Caco-2 (cell line): Measurements from ENCODE around the gene NCKAP5. TPM values are rescaled to one million over a fixed set of nuclear protein-coding genes. Genes with fewer than 3 reads are reported as not detected.
"Not testable (repeated sequence)": the region's sequence is repeated elsewhere in the genome, so short reads cannot be mapped to it uniquely, and the experiment has no call there.

ENCODE experiments used
- BruUV-seq: library from RNA; stranded (reverse); fragments of 400-500 nt; replicated peaks from 2 replicates; lab custom pipeline; 2021; lab: Mats Ljungman, UMichigan
- CTCF ChIA-PET: fragments of 300-600 bp; sonication (Branson Sonifier 250); formaldehyde crosslinking; loops from one replicate; lab custom pipeline; 2022; ENCODE audit warnings: antibody characterized with exemption; lab: Charles Lee
- POLR2A ChIA-PET: fragments of 300-600 bp; sonication (Branson Sonifier 250); formaldehyde crosslinking; loops from one replicate; lab custom pipeline; 2022; ENCODE audit warnings: antibody characterized with exemption; lab: Charles Lee
- DNase-seq, 2 experiments: peaks; one replicate each; pipeline versions ENCODE4 v3.0.0 to v3.0.0-alpha.2; 2020 to 2022
- H3K27me3 ChIP-seq: replicated peaks from 2 replicates; pipeline ENCODE4 v1.6.0; 2011; ENCODE audit warnings: low read length; ENCODE audit not compliant: control insufficient read depth, insufficient read depth
- H3K36me3 ChIP-seq: 2 replicates; pipeline ENCODE4 v1.5.1; 2011; ENCODE audit warnings: low read length; ENCODE audit not compliant: control insufficient read depth, insufficient read depth
- H3K4me1 ChIP-seq: fragments of 250-450 bp; sonication (Bioruptor Pico); 2 replicates; pipeline ENCODE4 v1.5.1; 2020; ENCODE audit warnings: mild to moderate bottlenecking
- H3K4me3 ChIP-seq: 2 replicates; pipeline ENCODE4 v1.5.1; 2011; ENCODE audit warnings: low read depth, mild to moderate bottlenecking, control low read depth, low read length
- H3K9me3 ChIP-seq: fragments of 250-450 bp; sonication (Bioruptor Pico); 2 replicates; pipeline ENCODE4 v1.5.1; 2020; ENCODE audit warnings: mild to moderate bottlenecking, moderate library complexity
- H3K27ac Mint-ChIP-seq: one replicate; pipeline ENCODE4 v1.8.0; 2022; ENCODE audit warnings: mixed read lengths; ENCODE audit not compliant: unreplicated experiment
- H3K27me3 Mint-ChIP-seq: one replicate; pipeline ENCODE4 v1.8.0; 2022; ENCODE audit warnings: mixed read lengths; ENCODE audit not compliant: insufficient read depth, unreplicated experiment
- H3K36me3 Mint-ChIP-seq: one replicate; pipeline ENCODE4 v1.8.0; 2022; ENCODE audit warnings: mild to moderate bottlenecking, mixed read lengths; ENCODE audit not compliant: insufficient read depth, unreplicated experiment
- H3K4me1 Mint-ChIP-seq: one replicate; pipeline ENCODE4 v1.8.0; 2022; ENCODE audit warnings: low read depth, mixed read lengths; ENCODE audit not compliant: unreplicated experiment
- H3K4me3 Mint-ChIP-seq: one replicate; pipeline ENCODE4 v1.8.0; 2022; ENCODE audit warnings: mild to moderate bottlenecking, moderate library complexity, mixed read lengths; ENCODE audit not compliant: unreplicated experiment
- H3K9me3 Mint-ChIP-seq: one replicate; pipeline ENCODE4 v1.8.0; 2022; ENCODE audit warnings: mixed read lengths; ENCODE audit not compliant: unreplicated experiment
- intact Hi-C: fragments of 100-400 bp; cut with micrococcal nuclease; formaldehyde crosslinking; loops from one replicate; pipeline ENCODE4 v1.10.0; 2022; ENCODE audit not compliant: unreplicated experiment
- total RNA-seq: library from RNA; stranded (reverse); gene quantifications from 2 replicates; pipeline ENCODE4 v1.2.3, GENCODE V29; 2022
- TF ChIP-seq, protein P1 (sequence below), 2 experiments: fragments of 200-600 bp in 1 of 2; IDR thresholded peaks; 1 replicate in 1 of 2; 2 replicates in 1 of 2; pipeline versions ENCODE4 v1.5.1 to v1.8.0; 2011 to 2022; ENCODE audit warnings: antibody characterized with exemption in 1 of 2, control low read depth in 1 of 2, inconsistent platforms in 1 of 2, low read depth in 1 of 2, low read length in 1 of 2, mild to moderate bottlenecking in 1 of 2, moderate library complexity in 1 of 2; ENCODE audit not compliant: insufficient read depth in 1 of 2, severe bottlenecking in 1 of 2, unreplicated experiment in 1 of 2

Gene NCKAP5
- total RNA-seq, 1 experiment from 2014 or later, result 3.8 TPM

DNA sequence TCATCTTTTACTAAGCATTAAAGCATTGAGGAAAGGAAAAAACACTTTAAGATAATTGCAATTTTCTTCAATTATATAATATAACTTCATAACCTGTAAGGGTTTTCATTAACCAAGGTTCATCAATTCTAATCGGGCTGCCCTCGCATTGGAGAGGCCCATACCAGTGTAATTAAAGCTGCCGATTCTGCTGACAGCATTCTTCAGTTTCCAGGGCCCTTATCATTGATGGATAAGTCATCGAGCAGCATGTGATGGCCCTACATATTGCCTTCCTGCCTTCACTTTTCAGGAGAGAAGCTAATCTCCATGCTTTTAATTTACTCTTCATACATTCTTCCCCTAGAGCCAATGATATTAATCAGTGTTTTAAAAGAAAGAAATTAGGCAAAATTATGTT is 92.0 kb downstream of the NCKAP5 start:
- TF ChIP-seq, protein P1, sequence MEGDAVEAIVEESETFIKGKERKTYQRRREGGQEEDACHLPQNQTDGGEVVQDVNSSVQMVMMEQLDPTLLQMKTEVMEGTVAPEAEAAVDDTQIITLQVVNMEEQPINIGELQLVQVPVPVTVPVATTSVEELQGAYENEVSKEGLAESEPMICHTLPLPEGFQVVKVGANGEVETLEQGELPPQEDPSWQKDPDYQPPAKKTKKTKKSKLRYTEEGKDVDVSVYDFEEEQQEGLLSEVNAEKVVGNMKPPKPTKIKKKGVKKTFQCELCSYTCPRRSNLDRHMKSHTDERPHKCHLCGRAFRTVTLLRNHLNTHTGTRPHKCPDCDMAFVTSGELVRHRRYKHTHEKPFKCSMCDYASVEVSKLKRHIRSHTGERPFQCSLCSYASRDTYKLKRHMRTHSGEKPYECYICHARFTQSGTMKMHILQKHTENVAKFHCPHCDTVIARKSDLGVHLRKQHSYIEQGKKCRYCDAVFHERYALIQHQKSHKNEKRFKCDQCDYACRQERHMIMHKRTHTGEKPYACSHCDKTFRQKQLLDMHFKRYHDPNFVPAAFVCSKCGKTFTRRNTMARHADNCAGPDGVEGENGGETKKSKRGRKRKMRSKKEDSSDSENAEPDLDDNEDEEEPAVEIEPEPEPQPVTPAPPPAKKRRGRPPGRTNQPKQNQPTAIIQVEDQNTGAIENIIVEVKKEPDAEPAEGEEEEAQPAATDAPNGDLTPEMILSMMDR (IDR thresholded peaks at IDR 0.05; ENCODE audit: insufficient read depth in 1 of 2, low read depth in 1 of 2, low read length in 1 of 2, severe bottlenecking in 1 of 2, unreplicated experiment in 1 of 2), result no peak
- Histone ChIP-seq H3K9me3 (no peaks in the 10 kb centered on the region), H3K36me3 (no peaks in the 10 kb centered on the region), H3K4me3 (no peak overlapping the region), H3K4me1 (no peaks in the 10 kb centered on the region; the same call in 1 of the 2 replicates), H3K27me3 (no peaks in the 10 kb centered on the region)
- Mint-ChIP-seq H3K27me3 (no peaks in the 10 kb centered on the region), H3K4me3 (no peak overlapping the region), H3K9me3 (no peaks in the 10 kb centered on the region), H3K4me1 (no peaks in the 10 kb centered on the region), H3K27ac (no peak overlapping the region), H3K36me3 (no peaks in the 10 kb centered on the region)
- intact Hi-C loops, result no loop called here
- ChIA-PET CTCF (no interaction called here), POLR2A (no interaction called here)
- DNase-seq, result no peak
- BruUV-seq, result no TSS peak

- Mint-ChIP-seq H3K9me3 (no peaks in the 10 kb centered on the region), H3K27me3 (no peaks in the 10 kb centered on the region), H3K4me3 (no peak overlapping the region), H3K36me3 (no peaks in the 10 kb centered on the region), H3K27ac (no peak overlapping the region), H3K4me1 (no peaks in the 10 kb centered on the region)
- BruUV-seq, result no TSS peak
- intact Hi-C loops, result no loop called here
- Histone ChIP-seq H3K9me3 (no peaks in the 10 kb centered on the region), H3K4me1 (no peaks in the 10 kb centered on the region; the same call in 1 of the 2 replicates), H3K4me3 (no peak overlapping the region), H3K27me3 (no peaks in the 10 kb centered on the region), H3K36me3 (no peaks in the 10 kb centered on the region)
- no peak for DNase-seq
- POLR2A ChIA-PET, result no interaction called here
- CTCF ChIA-PET, result no interaction called here
- TF ChIP-seq, protein P1 (IDR thresholded peaks at IDR 0.05; ENCODE audit: insufficient read depth in 1 of 2, low read depth in 1 of 2, low read length in 1 of 2, severe bottlenecking in 1 of 2, unreplicated experiment in 1 of 2), result no peak
Measured at GRCh38 chr2:133475610-133476009, 92.7 kb downstream of the NCKAP5 start.

DNA sequence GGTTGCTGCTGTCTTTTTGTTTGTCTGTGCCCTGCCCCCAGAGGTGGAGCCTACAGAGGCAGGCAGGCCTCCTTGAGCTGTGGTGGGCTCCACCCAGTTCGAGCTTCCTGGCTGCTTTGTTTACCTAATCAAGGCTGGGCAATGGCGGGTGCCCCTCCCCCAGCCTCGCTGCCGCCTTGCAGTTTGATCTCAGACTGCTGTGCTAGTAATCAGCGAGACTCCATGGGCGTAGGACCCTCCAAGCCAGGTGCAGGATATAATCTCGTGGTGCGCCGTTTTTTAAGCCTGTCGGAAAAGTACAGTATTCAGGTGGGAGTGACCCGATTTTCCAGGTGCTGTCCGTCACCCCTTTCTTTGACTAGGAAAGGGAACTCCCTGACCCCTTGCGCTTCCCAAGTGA is 97.8 kb downstream of the NCKAP5 start:
- H3K4me3 Mint-ChIP-seq, result peak overlapping the region; percentile 37
- H3K4me1 ChIP-seq, H3K4me3 ChIP-seq, H3K36me3 Mint-ChIP-seq, BruUV-seq, H3K9me3 Mint-ChIP-seq, H3K4me1 Mint-ChIP-seq, DNase-seq, intact Hi-C loops, H3K36me3 ChIP-seq, H3K9me3 ChIP-seq, H3K27ac Mint-ChIP-seq, H3K27me3 Mint-ChIP-seq, H3K27me3 ChIP-seq, CTCF ChIA-PET, POLR2A ChIA-PET: not testable (repeated sequence)

DNA sequence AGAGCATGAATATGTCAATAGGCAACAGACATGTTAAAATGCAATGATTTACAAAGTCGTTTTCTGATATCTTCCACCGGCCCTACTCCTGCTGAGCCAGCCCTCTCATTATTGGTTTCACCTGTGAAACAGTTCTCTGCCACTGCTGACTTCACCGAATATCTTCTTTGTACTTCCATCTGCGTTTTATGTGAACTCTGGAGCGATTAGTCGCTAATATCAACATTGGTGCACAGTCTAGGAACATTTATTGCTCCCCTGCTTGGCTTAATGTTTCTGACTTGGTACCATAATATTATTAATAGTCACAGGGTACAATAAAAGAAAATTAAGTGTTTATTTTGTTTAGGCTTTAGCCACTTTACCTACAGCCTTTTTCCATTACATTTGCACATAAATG is 105.5 kb downstream of the NCKAP5 start:
- TF ChIP-seq, protein P1 (IDR thresholded peaks at IDR 0.05; ENCODE audit: insufficient read depth in 1 of 2, low read depth in 1 of 2, low read length in 1 of 2, severe bottlenecking in 1 of 2, unreplicated experiment in 1 of 2), result no peak
- intact Hi-C loops, result no loop called here
- Histone ChIP-seq H3K27me3 (no peaks in the 10 kb centered on the region), H3K9me3 (no peaks in the 10 kb centered on the region), H3K36me3 (no peaks in the 10 kb centered on the region), H3K4me3 (no peak overlapping the region), H3K4me1 (no peaks in the 10 kb centered on the region)
- CTCF ChIA-PET, result no interaction called here
- Mint-ChIP-seq H3K27ac (no peak overlapping the region), H3K9me3 (no peaks in the 10 kb centered on the region), H3K4me1 (no peaks in the 10 kb centered on the region), H3K4me3 (no peak overlapping the region), H3K27me3 (no peaks in the 10 kb centered on the region), H3K36me3 (no peaks in the 10 kb centered on the region)
- DNase-seq, result no peak
- no TSS peak for BruUV-seq
- POLR2A ChIA-PET, result no interaction called here
